Measurements from ENCODE around the gene TEDDM1. TPM values are rescaled to one million over a fixed set of nuclear protein-coding genes. Genes with fewer than 3 reads are reported as not detected.

The TEDDM1 gene
- polyA plus RNA-seq, 1 donor from 2014 or later: not detected

GRCh38 chr1:182442333-182442732, 41.9 kb upstream of the TEDDM1 start:
- H3K4me3 ChIP-seq (ENCODE audit: low read length): no peak overlapping the region
- H3K79me2 ChIP-seq (replicated peaks; ENCODE audit: insufficient read depth, low read length): no peaks in the 10 kb centered on the region
- no peak for TF ChIP-seq MXI1 (conservative IDR thresholded peaks at IDR 0.05; ENCODE audit: poor library complexity, severe bottlenecking)
- TF ChIP-seq CTCF (IDR thresholded peaks at IDR 0.05; ENCODE audit: poor library complexity, severe bottlenecking): no peak
- TF ChIP-seq SMC3 (conservative IDR thresholded peaks at IDR 0.05; ENCODE audit: poor library complexity): no peak
- no peak for TF ChIP-seq REST (IDR thresholded peaks at IDR 0.05; ENCODE audit: borderline replicate concordance)
- no peak for TF ChIP-seq EZH2 (IDR thresholded peaks at IDR 0.05; ENCODE audit: borderline replicate concordance, insufficient read depth, low read length, poor library complexity, severe bottlenecking)
- no peak for TF ChIP-seq TAF1 (IDR thresholded peaks at IDR 0.05; ENCODE audit: low read depth)
- no peak for TF ChIP-seq EP300 (conservative IDR thresholded peaks at IDR 0.05; ENCODE audit: poor library complexity, severe bottlenecking)
- no peak for TF ChIP-seq RAD21 (conservative IDR thresholded peaks at IDR 0.05)
- no peak for TF ChIP-seq POLR2AphosphoS5 (IDR thresholded peaks at IDR 0.05)
- peaks cover 3% of the 10 kb centered on the region for H3K9me3 ChIP-seq (ENCODE audit: low read length)
- H4K20me1 ChIP-seq (ENCODE audit: insufficient read depth): no peaks in the 10 kb centered on the region
- no peaks in the 10 kb centered on the region for H3K27me3 ChIP-seq (ENCODE audit: insufficient read depth, low read depth, low read length)
- H3F3A ChIP-seq (ENCODE audit: insufficient read depth, low read length, poor library complexity, severe bottlenecking): no peaks in the 10 kb centered on the region
- H3K9me2 ChIP-seq (ENCODE audit: insufficient read depth, low read length): no peaks in the 10 kb centered on the region
- no peak overlapping the region for H2AFZ ChIP-seq (ENCODE audit: low read depth, low read length)
- no peak overlapping the region for H3K27ac ChIP-seq (ENCODE audit: low read length)
- H3K9ac ChIP-seq (ENCODE audit: low read length): no peak overlapping the region
- no peak overlapping the region for H3K4me2 ChIP-seq (ENCODE audit: low read length)
- no peaks in the 10 kb centered on the region for H3K36me3 ChIP-seq (ENCODE audit: insufficient read depth, low read length)

GRCh38 chr1:182441719-182442118, 41.3 kb upstream of the TEDDM1 start:
- TF ChIP-seq EP300 (conservative IDR thresholded peaks at IDR 0.05; ENCODE audit: poor library complexity, severe bottlenecking): no peak
- H4K20me1 ChIP-seq (ENCODE audit: insufficient read depth): no peaks in the 10 kb centered on the region
- no peaks in the 10 kb centered on the region for H3F3A ChIP-seq (ENCODE audit: insufficient read depth, low read length, poor library complexity, severe bottlenecking)
- peaks cover 3% of the 10 kb centered on the region for H3K9me3 ChIP-seq (ENCODE audit: low read length)
- no peak overlapping the region for H2AFZ ChIP-seq (ENCODE audit: low read depth, low read length)
- no peak overlapping the region for H3K4me3 ChIP-seq (ENCODE audit: low read length)
- no peaks in the 10 kb centered on the region for H3K36me3 ChIP-seq (ENCODE audit: insufficient read depth, low read length)
- no peak overlapping the region for H3K9ac ChIP-seq (ENCODE audit: low read length)
- no peak overlapping the region for H3K27ac ChIP-seq (ENCODE audit: low read length)
- H3K79me2 ChIP-seq (replicated peaks; ENCODE audit: insufficient read depth, low read length): no peaks in the 10 kb centered on the region
- H3K27me3 ChIP-seq (ENCODE audit: insufficient read depth, low read depth, low read length): no peaks in the 10 kb centered on the region
- no peak overlapping the region for H3K4me2 ChIP-seq (ENCODE audit: low read length)
- H3K9me2 ChIP-seq (ENCODE audit: insufficient read depth, low read length): no peaks in the 10 kb centered on the region

- no peaks in the 10 kb centered on the region for H4K20me1 ChIP-seq (ENCODE audit: insufficient read depth)
- TF ChIP-seq TAF1 (IDR thresholded peaks at IDR 0.05; ENCODE audit: low read depth) (no peak), POLR2AphosphoS5 (IDR thresholded peaks at IDR 0.05) (no peak), EP300 (conservative IDR thresholded peaks at IDR 0.05; ENCODE audit: poor library complexity, severe bottlenecking) (no peak), RAD21 (conservative IDR thresholded peaks at IDR 0.05) (no peak), CTCF (IDR thresholded peaks at IDR 0.05; ENCODE audit: poor library complexity, severe bottlenecking) (no peak), EZH2 (IDR thresholded peaks at IDR 0.05; ENCODE audit: borderline replicate concordance, insufficient read depth, low read length, poor library complexity, severe bottlenecking) (no peak), SMC3 (conservative IDR thresholded peaks at IDR 0.05; ENCODE audit: poor library complexity) (no peak), REST (IDR thresholded peaks at IDR 0.05; ENCODE audit: borderline replicate concordance) (no peak), MXI1 (conservative IDR thresholded peaks at IDR 0.05; ENCODE audit: poor library complexity, severe bottlenecking) (no peak)
- no peak overlapping the region for H3K27ac ChIP-seq (ENCODE audit: low read length)
- peaks cover 3% of the 10 kb centered on the region for H3K9me3 ChIP-seq (ENCODE audit: low read length)
- no peak overlapping the region for H3K9ac ChIP-seq (ENCODE audit: low read length)
- no peaks in the 10 kb centered on the region for H3K79me2 ChIP-seq (replicated peaks; ENCODE audit: insufficient read depth, low read length)
- no peak overlapping the region for H3K4me2 ChIP-seq (ENCODE audit: low read length)
- H2AFZ ChIP-seq (ENCODE audit: low read depth, low read length): no peak overlapping the region
- H3K4me3 ChIP-seq (ENCODE audit: low read length): no peak overlapping the region
- H3K9me2 ChIP-seq (ENCODE audit: insufficient read depth, low read length): no peaks in the 10 kb centered on the region
- H3K36me3 ChIP-seq (ENCODE audit: insufficient read depth, low read length): no peaks in the 10 kb centered on the region
- no peaks in the 10 kb centered on the region for H3K27me3 ChIP-seq (ENCODE audit: insufficient read depth, low read depth, low read length)
- H3F3A ChIP-seq (ENCODE audit: insufficient read depth, low read length, poor library complexity, severe bottlenecking): no peaks in the 10 kb centered on the region
These were observed 37.9 kb upstream of the TEDDM1 start for GRCh38 chr1:182438326-182438725.
